SW480 (cell line): ENCODE data around the gene AGXT.
A peak's percentile ranks its signal among the peaks of the same experiment; 100 is the strongest.

Source experiments
- DNase-seq: peaks from one replicate; pipeline ENCODE4 v3.0.0-alpha.2; 2016; ENCODE audit warnings: low spot score

Gene AGXT

DNA sequence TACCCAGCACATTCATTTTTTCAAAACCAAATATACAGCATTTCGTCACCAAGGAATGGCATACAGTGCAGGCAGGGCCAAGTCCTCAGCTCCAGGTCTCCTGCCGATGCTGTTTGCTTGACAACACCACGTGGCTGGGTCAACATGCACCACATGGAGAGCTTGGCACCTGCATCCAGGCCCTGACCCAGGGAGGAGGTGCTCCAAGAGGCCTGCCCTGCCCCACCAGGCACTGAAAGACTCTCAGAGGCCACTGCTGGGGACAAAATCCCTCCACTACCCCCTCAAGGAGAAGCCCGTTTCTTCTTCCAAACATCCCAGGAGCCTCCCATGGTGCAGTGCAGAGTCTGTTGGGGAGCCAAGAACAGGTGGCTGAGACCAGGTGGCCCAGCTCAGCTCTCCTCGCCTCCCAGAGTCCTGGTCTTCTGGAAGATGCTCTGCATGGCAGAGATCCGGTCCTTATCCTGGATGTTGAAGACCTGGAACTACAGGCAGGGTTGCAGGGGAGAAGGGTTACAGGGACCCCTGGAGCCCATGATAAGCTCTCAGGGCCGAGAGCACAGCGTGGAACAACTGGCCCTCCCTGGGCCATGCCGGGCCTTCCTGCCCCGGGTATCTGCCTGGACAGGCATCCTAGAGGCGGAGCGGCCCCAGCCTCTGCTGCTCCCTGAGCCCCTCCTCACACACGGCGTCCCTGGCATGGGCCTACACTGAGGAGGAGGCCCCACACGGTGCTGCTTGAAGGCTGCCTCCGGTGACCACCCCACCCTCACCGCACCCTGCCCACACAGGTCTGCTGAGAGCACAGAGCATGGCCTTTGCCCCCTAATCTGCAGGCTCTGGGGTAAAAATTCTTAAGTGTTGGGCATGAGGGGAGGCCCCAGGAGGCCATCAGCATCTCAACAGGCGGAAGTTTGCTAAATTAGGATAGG, 18.3 kb downstream of the AGXT start:
- DNase-seq = no peak

GRCh38 chr2:240887631-240888030, 19.0 kb downstream of the AGXT start:
- DNase-seq = no peak

GRCh38 chr2:240888130-240888889, 19.7 kb downstream of the AGXT start:
- no peak for DNase-seq

- DNase-seq = no peak
Observed at GRCh38 chr2:240888890-240889573, 20.4 kb downstream of the AGXT start.

DNA sequence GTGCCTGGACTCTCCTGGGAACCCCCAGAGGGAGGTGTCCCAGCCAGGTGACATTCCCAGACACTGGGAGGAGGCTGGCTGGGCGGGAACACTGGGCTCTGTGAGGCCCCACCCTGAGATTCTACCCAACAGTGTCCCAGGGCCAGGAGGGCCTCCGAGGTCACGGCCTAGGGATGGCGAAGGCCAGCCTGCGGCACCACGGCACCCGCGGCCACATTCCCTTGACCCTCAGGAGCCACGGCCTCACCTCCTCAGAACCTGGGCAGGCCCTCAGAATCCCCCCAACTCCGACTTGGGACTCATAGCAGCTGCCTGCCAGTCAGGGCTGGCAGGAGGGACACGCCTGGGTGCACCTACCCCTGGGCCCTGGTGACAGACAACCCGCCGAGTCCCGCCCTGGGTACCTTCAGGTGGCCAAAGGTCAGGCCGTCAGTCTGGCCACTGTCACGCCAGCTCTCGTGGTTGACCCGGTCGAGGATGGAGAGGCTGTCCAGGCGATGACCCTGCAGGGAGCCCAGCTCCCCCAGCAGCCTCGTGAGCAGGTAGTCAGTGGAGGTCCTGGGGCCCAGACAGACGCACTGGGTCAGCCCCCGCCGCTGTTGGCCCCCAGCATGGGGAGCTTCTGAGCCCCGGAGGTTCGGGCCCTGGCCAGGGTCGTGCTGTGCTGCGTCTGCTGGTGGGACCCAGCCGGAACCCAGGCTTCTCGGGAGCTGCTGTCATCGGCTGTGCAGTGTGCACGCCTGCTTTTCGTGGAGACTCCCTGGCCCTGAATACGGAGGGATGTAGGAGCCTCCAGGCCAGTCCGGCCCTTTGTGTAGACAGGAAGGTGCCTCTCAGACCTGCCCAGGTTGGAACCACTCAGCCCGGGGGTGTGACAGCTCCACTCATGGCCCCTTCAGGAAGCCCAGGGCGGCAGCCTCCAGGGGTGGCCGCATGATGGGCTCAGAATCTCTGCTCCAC, 21.3 kb downstream of the AGXT start:
- no peak for DNase-seq

- no peak for DNase-seq
Observed at GRCh38 chr2:240890691-240891090, 22.1 kb downstream of the AGXT start.

GRCh38 chr2:240891492-240892340, 23.1 kb downstream of the AGXT start:
- DNase-seq = no peak

GRCh38 chr2:240892356-240892755, 23.7 kb downstream of the AGXT start:
- DNase-seq = no peak

DNA sequence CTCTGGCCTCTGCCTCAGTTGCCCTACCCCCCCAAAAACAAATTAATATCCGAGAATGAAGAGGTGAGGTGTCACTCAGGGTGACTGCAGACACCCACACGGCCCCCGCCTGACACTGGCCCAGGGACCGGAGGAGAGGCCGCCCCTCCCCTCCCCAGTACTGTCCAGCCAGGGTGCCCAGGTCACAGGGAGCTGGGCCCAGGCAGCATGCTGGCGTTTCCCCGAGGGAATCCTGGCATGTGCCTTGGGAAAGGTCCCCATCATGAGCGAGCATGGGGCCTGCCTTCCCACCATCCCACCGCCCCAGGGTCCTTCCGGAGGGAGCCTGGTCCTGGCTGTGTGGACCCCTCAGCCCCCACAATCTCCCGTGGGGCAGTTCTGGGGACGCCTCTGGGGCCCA, 24.3 kb downstream of the AGXT start:
- DNase-seq = no peak

- DNase-seq = peak; percentile 26
Observed at GRCh38 chr2:240893363-240893844, 24.8 kb downstream of the AGXT start.

DNA sequence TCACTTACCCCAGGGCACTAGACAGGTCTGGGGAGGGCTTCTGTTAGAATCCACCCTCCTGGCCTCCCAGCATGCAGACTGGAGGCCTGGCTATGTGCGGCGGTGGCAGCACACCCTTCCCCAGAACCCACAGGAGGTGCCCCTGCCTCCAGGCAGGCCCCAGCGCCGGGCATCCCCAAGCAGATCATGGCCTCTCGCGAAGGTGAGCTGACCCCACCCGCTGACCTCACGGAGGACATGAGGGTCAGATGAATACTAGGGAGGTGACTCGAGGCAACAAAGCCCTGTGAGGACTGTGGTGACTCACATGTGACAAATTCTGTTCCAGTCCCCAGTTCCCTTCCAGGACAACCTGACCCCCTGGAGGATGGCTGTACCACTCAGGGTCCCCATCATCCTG, 25.4 kb downstream of the AGXT start:
- DNase-seq = no peak

DNA sequence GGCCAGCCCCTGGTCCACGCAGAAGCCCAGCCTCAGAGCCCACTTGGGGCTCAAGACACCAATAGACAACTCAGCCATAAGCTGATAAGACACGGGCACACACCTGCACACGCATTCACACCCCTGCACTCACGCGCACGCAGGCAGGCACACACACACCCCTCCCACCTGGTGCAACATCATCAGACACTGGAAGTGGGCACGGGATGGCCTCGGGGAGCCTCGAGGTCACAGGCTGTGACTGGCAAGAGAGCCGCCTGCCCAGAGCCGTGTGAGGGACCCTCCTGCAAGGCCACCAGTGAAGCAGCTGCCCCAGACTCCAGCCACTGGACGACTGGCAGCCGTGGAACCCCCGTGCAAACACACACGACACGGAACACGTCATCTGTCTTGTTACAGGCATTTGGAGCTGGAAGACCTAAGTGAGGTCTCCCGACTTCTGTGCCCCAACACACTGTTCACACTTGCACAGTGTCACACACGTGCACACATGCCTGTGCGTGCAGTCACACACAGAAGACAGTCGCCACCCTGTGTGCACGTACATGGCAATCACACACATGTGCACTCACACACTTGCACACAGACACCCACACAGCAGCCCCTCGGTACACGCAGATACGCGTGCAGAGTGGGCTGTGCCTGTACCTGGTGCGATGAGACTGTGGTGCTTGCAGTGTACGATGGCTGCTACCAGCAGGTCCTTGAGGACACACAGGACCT, 26.4 kb downstream of the AGXT start:
- no peak for DNase-seq

GRCh38 chr2:240895656-240896388, 27.2 kb downstream of the AGXT start, which contains the start of gene MAB21L4:
TSS of gene MAB21L4 (minus strand) at chr2:240896156. CDS start at chr2:240895997, 159 bp downstream.
- DNase-seq = peak; percentile 96

DNA sequence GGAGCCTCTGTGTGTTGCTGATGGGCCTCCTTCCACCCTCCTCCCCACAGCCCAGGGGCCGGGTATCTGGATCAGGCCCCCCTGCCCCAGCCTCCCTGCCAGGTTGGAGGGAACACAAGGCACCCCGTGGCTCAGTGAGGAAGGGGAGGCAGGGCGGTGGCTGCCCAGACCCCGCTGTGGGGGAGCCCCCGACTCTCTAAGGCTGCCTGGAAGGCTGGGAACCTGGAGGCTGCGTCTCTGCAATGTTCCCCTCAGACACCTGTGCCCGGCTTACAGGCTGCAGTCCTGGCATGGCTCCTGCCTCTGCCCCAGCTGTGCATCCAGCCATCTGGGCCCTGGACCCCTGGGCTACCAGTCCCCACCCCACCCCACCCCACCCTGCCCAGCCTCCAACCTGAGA, 27.8 kb downstream of the AGXT start:
- no peak for DNase-seq

DNA sequence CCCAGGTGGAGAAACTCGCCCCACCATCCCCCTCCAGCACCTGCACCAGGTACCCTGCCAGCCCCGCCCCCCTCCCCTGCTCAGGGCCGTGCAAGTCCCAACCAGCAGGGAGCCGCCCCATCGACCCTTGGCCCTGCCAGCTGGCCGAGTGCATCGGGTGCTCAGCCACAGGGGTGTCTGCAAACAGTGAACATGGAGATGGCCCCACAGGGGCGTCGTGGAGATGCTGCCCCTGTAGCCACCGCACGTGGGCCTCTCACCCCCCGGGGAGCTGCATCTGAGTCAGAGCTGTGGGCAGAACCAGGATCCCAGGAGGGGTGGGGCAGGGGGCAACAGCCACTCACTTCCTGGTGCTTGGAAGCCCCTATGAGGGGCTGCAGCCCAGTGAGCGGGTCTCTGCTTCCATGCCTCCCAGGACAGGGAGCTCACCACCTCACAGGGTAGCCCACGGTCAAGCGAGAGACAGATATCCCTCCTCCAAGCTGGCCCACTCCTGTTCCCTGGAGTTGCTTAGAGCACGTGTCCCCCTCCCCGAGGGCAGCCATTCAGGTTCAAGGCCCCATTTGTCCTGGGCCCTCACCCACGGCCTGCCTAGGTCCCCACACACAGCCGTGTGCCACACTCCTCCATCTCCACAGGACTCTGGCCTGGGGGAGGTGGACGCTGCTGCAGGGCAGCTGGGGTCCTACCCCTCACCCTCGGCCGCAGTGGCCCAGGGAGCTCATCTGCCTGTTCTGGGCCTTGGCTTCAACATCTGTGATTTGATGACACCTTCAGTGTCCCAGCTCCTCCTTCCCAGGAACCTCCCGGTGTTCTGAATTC, 28.5 kb downstream of the AGXT start:
- DNase-seq = peak; percentile 84

DNA sequence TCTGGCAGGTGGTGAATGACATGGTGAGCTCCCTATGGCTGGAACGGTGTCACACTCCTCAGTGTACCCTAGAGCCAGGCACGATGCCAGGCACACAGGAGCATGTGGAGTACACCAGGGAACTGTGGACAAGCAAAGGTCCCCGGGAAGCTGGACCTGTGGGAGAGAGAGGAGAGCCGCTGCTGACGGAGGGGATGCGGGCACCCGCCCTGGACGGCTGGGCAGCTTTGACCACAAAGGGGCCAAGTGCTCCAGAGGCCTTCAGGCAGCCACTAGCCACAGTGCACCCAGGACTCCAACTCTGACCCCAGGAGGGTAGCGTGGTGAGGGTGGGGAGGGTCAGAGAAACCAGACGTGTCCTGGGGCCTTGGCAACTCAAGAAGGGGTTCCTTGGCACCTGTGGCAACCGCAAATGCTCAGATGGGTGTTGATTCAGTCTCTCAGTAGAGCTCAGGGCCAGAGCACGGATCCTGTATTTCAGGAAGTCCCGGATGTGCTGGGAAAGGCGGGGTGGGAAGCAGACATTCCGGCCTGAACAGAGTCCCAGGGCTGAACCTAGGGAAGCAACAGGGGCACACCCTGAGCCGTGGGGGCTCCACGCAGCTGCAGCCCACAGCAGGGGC, 29.6 kb downstream of the AGXT start:
- DNase-seq = peak; percentile 56

DNA sequence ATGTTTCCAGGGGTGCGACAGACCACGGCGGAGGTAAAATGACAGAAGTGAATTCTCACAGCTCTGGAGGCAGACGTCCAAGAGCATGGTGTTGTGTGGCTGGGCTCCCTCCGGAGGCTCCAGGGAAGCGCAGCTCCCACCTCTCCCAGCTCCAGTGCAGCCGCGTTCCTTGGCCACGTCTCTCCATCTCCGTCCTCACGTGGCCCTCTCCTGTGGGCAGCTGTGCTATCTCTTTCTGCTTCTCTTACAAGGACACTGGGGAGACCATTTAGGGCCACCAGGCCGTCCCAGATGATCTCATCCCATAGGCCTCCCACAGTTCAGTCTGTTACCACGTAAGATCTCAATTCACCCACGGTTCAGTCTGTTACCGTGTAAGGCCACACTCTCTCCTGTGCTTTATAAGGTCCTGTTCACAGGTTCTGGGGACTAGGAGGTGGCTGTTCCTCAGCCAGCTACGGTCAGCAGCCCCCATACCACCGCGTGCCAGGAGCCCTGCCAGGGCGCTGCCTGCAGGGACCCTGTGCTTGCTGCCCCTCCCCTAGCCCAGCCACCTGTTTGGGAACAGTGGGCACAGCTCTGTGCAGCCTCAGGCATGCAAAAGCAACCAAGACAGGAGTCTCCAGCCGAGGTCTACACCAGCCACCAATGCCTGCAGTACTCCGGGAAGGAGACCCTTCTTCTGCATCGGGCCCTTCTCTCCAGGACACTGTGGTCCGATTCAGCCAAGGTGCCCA, 30.3 kb downstream of the AGXT start:
- DNase-seq = peak; percentile 61
